DOHH2 (cell line): ENCODE measurements around the gene ALOX12.

ENCODE experiments used
- H3F3A ChIP-seq: fragments of 200-600 bp; sonication (generic), shearing (Covaris generic); 2 replicates; pipeline ENCODE4 v1.6.0; 2016; ENCODE audit warnings: antibody characterized with exemption, mild to moderate bottlenecking; ENCODE audit not compliant: control insufficient read depth, insufficient read depth
- H3K27ac ChIP-seq: fragments of 200-600 bp; sonication (generic); 2 replicates; pipeline ENCODE4 v1.5.1; 2014; ENCODE audit warnings: low read depth, mild to moderate bottlenecking, low read length, moderate library complexity
- H3K27me3 ChIP-seq: fragments of 200-600 bp; sonication (generic); 2 replicates; pipeline ENCODE4 v1.6.1; 2014; ENCODE audit warnings: mild to moderate bottlenecking, low read length, mixed read lengths; ENCODE audit not compliant: control insufficient read depth
- H3K36me3 ChIP-seq: fragments of 200-600 bp; sonication (generic); 2 replicates; pipeline ENCODE4 v1.6.1; 2014; ENCODE audit warnings: mild to moderate bottlenecking, low read length, moderate library complexity, mixed read lengths; ENCODE audit not compliant: control insufficient read depth
- H3K4me1 ChIP-seq: fragments of 200-600 bp; sonication (generic); 2 replicates; pipeline ENCODE4 v1.6.1; 2014; ENCODE audit warnings: mild to moderate bottlenecking, low read length, mixed read lengths; ENCODE audit not compliant: control insufficient read depth
- H3K4me2 ChIP-seq: fragments of 200-600 bp; sonication (generic); 2 replicates; pipeline ENCODE4 v1.6.0; 2014; ENCODE audit warnings: mild to moderate bottlenecking, low read length, moderate library complexity
- H3K4me3 ChIP-seq: fragments of 200-600 bp; sonication (generic); 2 replicates; pipeline ENCODE4 v1.5.1; 2014; ENCODE audit warnings: mild to moderate bottlenecking, low read length, mixed read lengths
- H3K79me2 ChIP-seq: fragments of 200-600 bp; sonication (generic); 2 replicates; pipeline ENCODE4 v1.6.1; 2014; ENCODE audit warnings: mild to moderate bottlenecking, low read length, mixed read lengths; ENCODE audit not compliant: control insufficient read depth
- H3K9me2 ChIP-seq: fragments of 200-600 bp; sonication (generic); replicated peaks from 2 replicates; pipeline ENCODE4 v1.6.1; 2014; ENCODE audit warnings: mild to moderate bottlenecking, low read length, mixed read lengths; ENCODE audit not compliant: control insufficient read depth
- H3K9me3 ChIP-seq: fragments of 200-600 bp; sonication (generic); 2 replicates; pipeline ENCODE4 v1.6.1; 2014; ENCODE audit warnings: antibody characterized with exemption, low read length, mixed read lengths; ENCODE audit not compliant: control insufficient read depth, insufficient read depth
- H4K20me1 ChIP-seq: fragments of 200-600 bp; sonication (generic); 2 replicates; pipeline ENCODE4 v1.6.0; 2014; ENCODE audit warnings: low read depth, mild to moderate bottlenecking, antibody characterized with exemption, low read length, moderate library complexity; ENCODE audit not compliant: control insufficient read depth, insufficient read depth
- EZH2phosphoT487 ChIP-seq: fragments of 200-600 bp; sonication (generic); IDR thresholded peaks from 2 replicates; pipeline ENCODE4 v1.6.1; 2017; ENCODE audit warnings: borderline replicate concordance, mild to moderate bottlenecking, antibody characterized with exemption, low read length, moderate library complexity, mixed read lengths
- TF ChIP-seq, protein P1 (sequence below): fragments of 200-600 bp; sonication (generic); IDR thresholded peaks from one replicate; pipeline ENCODE4 v1.5.1; 2014; ENCODE audit warnings: antibody characterized with exemption, mild to moderate bottlenecking, low read depth, low read length; ENCODE audit not compliant: poor library complexity, severe bottlenecking

The ALOX12 gene

DNA sequence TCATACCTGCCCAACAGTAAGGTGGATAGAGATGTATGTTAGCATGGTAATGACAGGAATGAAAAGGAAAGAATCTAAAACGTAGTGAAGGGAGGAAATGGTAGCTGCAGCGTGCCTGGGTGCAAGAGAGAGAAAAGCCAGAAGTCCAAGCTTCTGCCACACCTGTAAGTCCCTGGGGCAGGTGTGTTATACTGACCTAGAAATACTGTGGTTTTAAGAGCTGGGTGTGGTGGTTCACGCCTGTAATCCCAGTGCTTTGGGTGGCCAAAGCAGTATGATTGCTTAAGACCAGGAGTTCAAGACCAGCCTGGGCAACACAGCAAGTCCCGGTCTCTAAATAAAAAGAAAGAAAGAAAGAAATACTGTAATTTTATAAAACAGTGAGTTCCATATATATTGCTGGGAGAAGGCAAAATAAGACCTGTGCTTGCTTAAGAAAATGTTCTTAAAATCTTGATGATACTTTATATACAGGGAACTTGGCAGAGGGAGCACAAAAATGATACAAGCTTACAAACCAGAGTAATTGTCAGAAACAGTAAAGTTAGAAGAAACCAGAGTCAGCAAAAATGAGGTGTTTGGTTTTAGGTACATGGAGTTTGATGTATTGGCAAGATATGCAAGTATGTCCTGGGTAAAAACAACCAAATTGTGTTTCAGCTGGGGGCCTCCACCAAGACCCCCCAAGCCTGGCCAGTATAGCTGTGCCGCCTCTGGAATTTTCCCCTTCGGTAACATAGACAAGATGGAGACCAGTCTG is 6.6 kb downstream of the ALOX12 start:
- Histone ChIP-seq H3F3A (peaks cover 4% of the 10 kb centered on the region), H3K27me3 (no peaks in the 10 kb centered on the region), H3K9me3 (no peaks in the 10 kb centered on the region), H4K20me1 (peaks cover 5% of the 10 kb centered on the region; the same call in 1 of the 2 replicates), H3K27ac (no peak overlapping the region), H3K9me2 (no peaks in the 10 kb centered on the region), H3K36me3 (peaks cover 41% of the 10 kb centered on the region), H3K4me2 (no peak overlapping the region), H3K79me2 (peaks cover 15% of the 10 kb centered on the region), H3K4me1 (peaks cover 3% of the 10 kb centered on the region; the same call in 1 of the 2 replicates), H3K4me3 (no peak overlapping the region)
- TF ChIP-seq EZH2phosphoT487, result no peak
- TF ChIP-seq, protein P1, sequence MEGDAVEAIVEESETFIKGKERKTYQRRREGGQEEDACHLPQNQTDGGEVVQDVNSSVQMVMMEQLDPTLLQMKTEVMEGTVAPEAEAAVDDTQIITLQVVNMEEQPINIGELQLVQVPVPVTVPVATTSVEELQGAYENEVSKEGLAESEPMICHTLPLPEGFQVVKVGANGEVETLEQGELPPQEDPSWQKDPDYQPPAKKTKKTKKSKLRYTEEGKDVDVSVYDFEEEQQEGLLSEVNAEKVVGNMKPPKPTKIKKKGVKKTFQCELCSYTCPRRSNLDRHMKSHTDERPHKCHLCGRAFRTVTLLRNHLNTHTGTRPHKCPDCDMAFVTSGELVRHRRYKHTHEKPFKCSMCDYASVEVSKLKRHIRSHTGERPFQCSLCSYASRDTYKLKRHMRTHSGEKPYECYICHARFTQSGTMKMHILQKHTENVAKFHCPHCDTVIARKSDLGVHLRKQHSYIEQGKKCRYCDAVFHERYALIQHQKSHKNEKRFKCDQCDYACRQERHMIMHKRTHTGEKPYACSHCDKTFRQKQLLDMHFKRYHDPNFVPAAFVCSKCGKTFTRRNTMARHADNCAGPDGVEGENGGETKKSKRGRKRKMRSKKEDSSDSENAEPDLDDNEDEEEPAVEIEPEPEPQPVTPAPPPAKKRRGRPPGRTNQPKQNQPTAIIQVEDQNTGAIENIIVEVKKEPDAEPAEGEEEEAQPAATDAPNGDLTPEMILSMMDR, result no peak

DNA sequence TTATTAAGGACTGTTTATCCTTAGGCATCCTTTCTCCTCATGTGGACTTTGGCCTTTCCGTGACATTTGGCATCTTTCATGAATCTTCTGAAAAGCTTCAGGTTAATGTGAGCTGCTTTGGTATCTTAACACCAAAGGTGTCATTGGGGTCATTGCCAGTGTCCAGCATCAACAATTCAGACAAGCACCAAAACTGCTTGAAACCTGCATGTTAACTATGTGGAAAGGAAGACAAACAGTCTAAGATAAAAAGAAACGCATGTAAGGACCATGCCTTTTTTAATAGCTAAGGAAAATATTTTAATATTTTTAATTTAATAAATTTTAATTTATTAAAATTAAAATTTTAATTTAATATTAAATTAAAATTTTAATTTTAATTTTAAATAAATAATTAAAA is 7.9 kb downstream of the ALOX12 start:
- H4K20me1 ChIP-seq, result peaks cover 5% of the 10 kb centered on the region; the same call in 1 of the 2 replicates
- H3K9me2 ChIP-seq, result no peaks in the 10 kb centered on the region
- no peak overlapping the region for H3K27ac ChIP-seq
- H3K36me3 ChIP-seq, result peaks cover 39% of the 10 kb centered on the region
- no peak for TF ChIP-seq EZH2phosphoT487
- TF ChIP-seq, protein P1, result no peak
- peaks cover 4% of the 10 kb centered on the region for H3F3A ChIP-seq
- H3K79me2 ChIP-seq, result peaks cover 18% of the 10 kb centered on the region
- H3K4me2 ChIP-seq, result no peak overlapping the region
- peaks cover 3% of the 10 kb centered on the region; the same call in 1 of the 2 replicates for H3K4me1 ChIP-seq
- no peak overlapping the region for H3K4me3 ChIP-seq
- no peaks in the 10 kb centered on the region for H3K9me3 ChIP-seq
- H3K27me3 ChIP-seq, result no peaks in the 10 kb centered on the region

DNA sequence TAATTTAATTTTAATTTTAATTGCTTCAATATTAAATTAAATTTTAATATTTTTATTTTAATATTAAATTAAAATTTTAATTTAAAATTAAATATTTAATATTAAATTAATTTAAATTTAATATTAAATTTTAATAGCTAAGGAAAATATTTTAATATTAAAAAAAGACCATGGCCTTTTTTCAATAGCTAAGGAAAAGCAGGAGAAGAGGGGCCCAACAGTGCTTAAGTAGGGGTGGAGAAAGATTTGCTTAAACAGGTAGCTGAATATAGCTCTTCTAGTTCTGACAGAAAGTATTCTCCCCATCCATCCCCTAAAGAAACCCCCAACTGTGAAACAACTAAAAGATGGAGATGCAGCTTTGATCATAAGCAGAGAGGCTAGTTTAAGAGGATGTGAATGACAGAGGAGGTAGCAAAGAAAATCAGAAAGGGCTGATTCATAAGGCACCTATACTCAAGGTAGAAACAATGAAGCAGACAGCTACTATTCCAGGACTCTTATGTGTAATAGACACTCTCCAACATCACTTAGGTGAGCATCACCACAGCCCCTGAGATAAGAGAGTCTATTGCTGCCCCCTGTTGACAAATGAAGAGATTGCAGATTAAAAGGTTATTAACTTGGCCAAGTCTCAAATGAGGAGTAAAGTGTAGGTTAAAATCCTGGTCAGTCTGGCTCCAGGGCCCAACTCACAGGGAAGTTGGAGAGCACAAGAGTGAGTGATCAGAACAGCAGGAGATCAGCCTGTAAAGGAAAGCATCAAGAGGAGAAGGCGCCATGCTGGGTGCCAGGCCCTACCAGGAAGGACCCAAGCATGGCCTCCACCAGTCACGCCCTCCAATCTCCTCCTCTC is 8.8 kb downstream of the ALOX12 start:
- Histone ChIP-seq H3K36me3 (peaks cover 33% of the 10 kb centered on the region), H3K4me1 (peaks cover 3% of the 10 kb centered on the region; the same call in 1 of the 2 replicates), H4K20me1 (peaks cover 5% of the 10 kb centered on the region; the same call in 1 of the 2 replicates), H3F3A (peaks cover 4% of the 10 kb centered on the region), H3K4me3 (no peak overlapping the region), H3K27me3 (no peaks in the 10 kb centered on the region), H3K27ac (no peak overlapping the region), H3K9me3 (no peaks in the 10 kb centered on the region), H3K9me2 (no peaks in the 10 kb centered on the region), H3K79me2 (peaks cover 23% of the 10 kb centered on the region), H3K4me2 (no peak overlapping the region)
- TF ChIP-seq EZH2phosphoT487, result no peak
- TF ChIP-seq, protein P1, result peak; percentile 82
